Fibroblast of villous mesenchyme (primary cell): Measurements from ENCODE around the gene MIOX. TPM values are rescaled to one million over a fixed set of nuclear protein-coding genes. Genes with fewer than 3 reads are reported as not detected.
A peak's percentile ranks its signal among the peaks of the same experiment; 100 is the strongest.

Source experiments
- DNase-seq: peaks from one replicate; pipeline ENCODE4 v3.0.0-alpha.2; 2010; ENCODE audit warnings: low read depth
- H3K4me3 ChIP-seq: 2 replicates; pipeline ENCODE4 v1.5.1; 2011; ENCODE audit warnings: low read depth, mild to moderate bottlenecking, low read length
- total RNA-seq: library from RNA; depleted of rRNA; stranded (reverse); fragments of >200 nt; gene quantifications from 2 replicates; pipeline ENCODE4 v1.2.3, GENCODE V29; 2012
- TF ChIP-seq, protein P1 (sequence below): IDR thresholded peaks from 2 replicates; pipeline ENCODE4 v1.5.1; 2012; ENCODE audit warnings: low read depth, mild to moderate bottlenecking, low read length; ENCODE audit not compliant: insufficient read depth

The MIOX gene
- total RNA-seq, 1 donor, result not detected

GRCh38 chr22:50522806-50523438 lies 36.3 kb downstream of the MIOX start:
- TF ChIP-seq, protein P1, sequence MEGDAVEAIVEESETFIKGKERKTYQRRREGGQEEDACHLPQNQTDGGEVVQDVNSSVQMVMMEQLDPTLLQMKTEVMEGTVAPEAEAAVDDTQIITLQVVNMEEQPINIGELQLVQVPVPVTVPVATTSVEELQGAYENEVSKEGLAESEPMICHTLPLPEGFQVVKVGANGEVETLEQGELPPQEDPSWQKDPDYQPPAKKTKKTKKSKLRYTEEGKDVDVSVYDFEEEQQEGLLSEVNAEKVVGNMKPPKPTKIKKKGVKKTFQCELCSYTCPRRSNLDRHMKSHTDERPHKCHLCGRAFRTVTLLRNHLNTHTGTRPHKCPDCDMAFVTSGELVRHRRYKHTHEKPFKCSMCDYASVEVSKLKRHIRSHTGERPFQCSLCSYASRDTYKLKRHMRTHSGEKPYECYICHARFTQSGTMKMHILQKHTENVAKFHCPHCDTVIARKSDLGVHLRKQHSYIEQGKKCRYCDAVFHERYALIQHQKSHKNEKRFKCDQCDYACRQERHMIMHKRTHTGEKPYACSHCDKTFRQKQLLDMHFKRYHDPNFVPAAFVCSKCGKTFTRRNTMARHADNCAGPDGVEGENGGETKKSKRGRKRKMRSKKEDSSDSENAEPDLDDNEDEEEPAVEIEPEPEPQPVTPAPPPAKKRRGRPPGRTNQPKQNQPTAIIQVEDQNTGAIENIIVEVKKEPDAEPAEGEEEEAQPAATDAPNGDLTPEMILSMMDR, result no peak
- no peak overlapping the region for H3K4me3 ChIP-seq
- DNase-seq, result no peak

DNA sequence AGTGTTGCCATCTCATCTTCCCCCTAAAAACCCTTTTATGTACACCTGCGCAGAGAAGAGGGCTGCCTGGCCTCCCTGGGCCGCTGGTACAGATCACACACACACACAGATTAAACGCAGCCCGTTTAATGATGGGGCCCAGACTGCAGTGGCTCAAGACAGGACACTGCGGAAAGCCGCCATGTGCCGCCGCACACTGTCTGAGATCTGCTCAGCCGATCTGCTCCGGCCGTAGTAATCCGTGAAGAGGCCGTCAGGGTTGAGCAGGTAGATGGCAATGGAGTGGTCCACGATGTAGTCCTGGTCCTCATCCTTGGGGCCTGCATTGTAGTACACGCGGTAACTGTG lies 36.8 kb downstream of the MIOX start:
- TF ChIP-seq, protein P1, result no peak
- H3K4me3 ChIP-seq, result no peak overlapping the region
- no peak for DNase-seq

DNA sequence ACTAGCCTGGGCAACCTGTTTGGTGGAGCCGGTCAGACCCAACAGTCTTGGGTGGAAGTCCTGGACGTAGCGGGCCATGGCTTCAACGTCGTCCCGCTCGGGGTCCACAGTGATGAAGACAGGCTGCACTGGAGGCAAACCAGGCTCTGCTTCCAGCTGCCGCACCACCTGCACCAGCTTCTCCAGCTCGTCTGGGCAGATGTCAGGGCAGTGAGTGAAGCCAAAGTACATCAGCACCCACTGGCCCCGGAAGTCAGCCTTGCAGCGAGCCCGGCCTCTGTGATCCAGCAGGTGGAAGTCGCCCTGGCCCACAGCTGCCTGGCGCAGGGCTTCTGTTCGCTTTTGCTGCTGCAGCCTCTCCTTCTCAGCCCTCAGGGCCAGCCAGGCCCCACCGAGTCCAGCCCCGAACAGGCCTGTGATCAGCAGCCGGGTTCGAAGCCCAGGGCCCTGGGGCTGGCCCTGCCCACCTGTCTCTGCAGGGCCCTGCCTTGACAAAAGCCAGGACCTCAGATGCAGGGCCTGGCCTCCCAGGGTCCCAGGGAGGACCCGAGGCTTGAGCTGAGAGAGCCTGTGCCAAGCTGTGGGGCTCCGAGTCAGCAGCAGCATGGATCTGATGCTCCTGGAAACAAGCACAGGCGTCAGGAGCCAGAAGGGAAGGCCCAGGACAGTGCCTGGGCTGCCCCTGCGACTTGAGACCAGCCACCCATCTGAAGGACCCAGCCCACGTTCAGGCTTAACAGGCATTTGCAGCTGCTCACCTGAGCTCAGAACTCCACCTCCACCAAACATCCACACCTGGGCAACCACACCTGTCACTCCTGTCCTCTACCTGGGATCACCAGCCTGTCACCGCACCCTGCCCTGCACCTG lies 37.4 kb downstream of the MIOX start:
- no peak for DNase-seq
- TF ChIP-seq, protein P1, result no peak
- H3K4me3 ChIP-seq, result peak overlapping the region; percentile 71

- peak overlapping the region; percentile 71 for H3K4me3 ChIP-seq
- TF ChIP-seq, protein P1, result no peak
- DNase-seq, result no peak
Measured at GRCh38 chr22:50524676-50525103, 38.0 kb downstream of the MIOX start.

DNA sequence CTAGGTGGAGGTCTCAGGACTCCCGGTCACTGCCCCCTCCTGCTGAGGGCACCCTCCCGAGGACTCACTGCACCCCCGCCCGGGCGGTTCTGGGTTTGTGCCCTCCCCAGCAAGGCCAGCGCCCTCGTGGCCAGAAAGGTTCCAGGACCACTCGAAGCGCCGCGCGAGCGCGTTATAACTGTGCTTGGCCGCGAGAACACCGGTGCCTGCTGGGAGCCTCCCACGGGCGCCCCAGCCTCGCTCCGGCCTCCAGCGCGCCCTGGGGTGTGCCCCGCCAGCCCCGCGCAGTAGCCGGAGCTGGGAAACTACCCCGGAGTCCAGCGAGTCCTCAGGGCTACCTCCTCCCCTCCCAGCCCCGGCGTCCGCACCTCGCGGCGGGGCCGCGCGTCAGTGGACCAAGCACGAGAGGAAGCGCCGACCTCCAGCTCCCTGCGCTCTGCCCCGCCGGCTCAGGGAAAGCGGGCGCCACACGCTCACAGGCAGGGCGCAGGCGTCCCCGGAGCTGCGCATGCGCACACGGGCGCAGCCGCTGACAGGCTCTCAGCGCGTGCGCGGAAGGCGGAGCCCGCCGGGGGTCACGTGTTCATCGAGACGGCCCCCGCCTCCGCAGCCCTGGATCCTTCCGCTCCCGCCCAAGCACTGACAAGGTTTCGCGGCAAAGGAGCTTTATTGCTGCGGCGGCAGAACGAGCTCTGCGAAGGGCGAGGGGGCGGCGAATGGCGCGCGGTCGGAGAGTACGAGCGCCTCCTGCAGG lies 38.6 kb downstream of the MIOX start, which contains the start of gene SCO2:
TSS of gene SCO2 (minus strand) at position 495 of the 754 bp plus-strand sequence. CDS start 1,187 bp downstream, outside the sequence.
- peak; percentile 97 for DNase-seq
- TF ChIP-seq, protein P1, result peak; percentile 54
- H3K4me3 ChIP-seq, result peak within 1 kb of the TSS; percentile 71

DNA sequence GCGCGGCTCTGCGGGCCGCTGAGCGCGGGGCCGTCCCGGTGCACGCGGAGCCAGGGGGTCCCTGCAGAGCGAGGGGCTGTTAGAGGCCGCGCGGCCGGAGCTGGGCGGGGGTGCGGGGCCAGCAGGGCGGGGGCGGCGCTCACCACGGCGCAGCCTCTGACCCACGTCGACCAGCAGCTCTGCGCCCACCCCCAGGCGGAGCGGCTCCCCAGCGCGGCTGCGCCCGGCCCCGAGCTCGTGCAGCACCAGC lies 39.1 kb downstream of the MIOX start:
- TF ChIP-seq, protein P1, result no peak
- peak overlapping the region; percentile 71 for H3K4me3 ChIP-seq
- DNase-seq, result no peak
